Measurements from ENCODE around the gene P4HB.

The P4HB gene

GRCh38 chr17:81878294-81878693 is 18.0 kb upstream of the P4HB start:
- H3K27ac ChIP-seq: no peak overlapping the region
- no peak overlapping the region for H2AFZ ChIP-seq
- no peaks in the 10 kb centered on the region for H3K36me3 ChIP-seq (ENCODE audit: control insufficient read depth, insufficient read depth, low read length)
- no peak overlapping the region for H3K9ac ChIP-seq
- no peaks in the 10 kb centered on the region for H3K4me1 ChIP-seq
- H3K79me2 ChIP-seq: no peaks in the 10 kb centered on the region
- no peak for TF ChIP-seq CTCF (IDR thresholded peaks at IDR 0.05)
- no peaks in the 10 kb centered on the region for H3K27me3 ChIP-seq (ENCODE audit: control insufficient read depth, insufficient read depth, low read length)
- no peak overlapping the region for H3K4me3 ChIP-seq (ENCODE audit: low read depth, low read length)
- no peak overlapping the region for H3K4me2 ChIP-seq (ENCODE audit: low read length)
- no peaks in the 10 kb centered on the region for H3K9me3 ChIP-seq (ENCODE audit: control insufficient read depth, low read length)

- Histone ChIP-seq H2AFZ (no peak overlapping the region), H3K4me1 (peaks cover under 1% of the 10 kb centered on the region), H3K9me3 (ENCODE audit: control insufficient read depth, low read length) (no peaks in the 10 kb centered on the region), H3K27me3 (ENCODE audit: control insufficient read depth, insufficient read depth, low read length) (no peaks in the 10 kb centered on the region), H3K4me2 (ENCODE audit: low read length) (no peak overlapping the region), H3K36me3 (ENCODE audit: control insufficient read depth, insufficient read depth, low read length) (no peaks in the 10 kb centered on the region), H3K79me2 (no peaks in the 10 kb centered on the region), H3K27ac (no peak overlapping the region), H3K9ac (no peak overlapping the region), H3K4me3 (ENCODE audit: low read depth, low read length) (no peak overlapping the region)
- no peak for TF ChIP-seq CTCF (IDR thresholded peaks at IDR 0.05)
Measured at GRCh38 chr17:81877569-81877968, 17.2 kb upstream of the P4HB start.

- H3K4me1 ChIP-seq: peaks cover 12% of the 10 kb centered on the region
- H2AFZ ChIP-seq: peak overlapping the region; percentile 97
- peaks cover 13% of the 10 kb centered on the region for H3K79me2 ChIP-seq
- no peaks in the 10 kb centered on the region for H3K9me3 ChIP-seq (ENCODE audit: control insufficient read depth, low read length)
- peak overlapping the region; percentile 99 for H3K4me2 ChIP-seq (ENCODE audit: low read length)
- TF ChIP-seq CTCF (IDR thresholded peaks at IDR 0.05): peak; percentile 47
- H3K4me3 ChIP-seq (ENCODE audit: low read depth, low read length): peak overlapping the region; percentile 91
- no peaks in the 10 kb centered on the region for H3K27me3 ChIP-seq (ENCODE audit: control insufficient read depth, insufficient read depth, low read length)
- peak overlapping the region; percentile 99 for H3K9ac ChIP-seq
- H3K36me3 ChIP-seq (ENCODE audit: control insufficient read depth, insufficient read depth, low read length): no peaks in the 10 kb centered on the region
- H3K27ac ChIP-seq: peak overlapping the region; percentile 96
Measured at GRCh38 chr17:81871387-81872230, 11.3 kb upstream of the P4HB start.

- peaks cover 16% of the 10 kb centered on the region for H3K4me1 ChIP-seq
Measured at GRCh38 chr17:81870981-81871386, 10.6 kb upstream of the P4HB start, which contains the start of gene ARHGDIA. TSS of gene ARHGDIA (minus strand) at chr17:81871337. CDS start at chr17:81869930, 1,407 bp downstream.

More at GRCh38 chr17:81870981-81871386, 10.6 kb upstream of the P4HB start, which contains the start of gene ARHGDIA:
- no peaks in the 10 kb centered on the region for H3K36me3 ChIP-seq (ENCODE audit: control insufficient read depth, insufficient read depth, low read length)
- H3K9ac ChIP-seq: peak within 1 kb of the TSS; percentile 99
- peak within 1 kb of the TSS; percentile 91 for H3K4me3 ChIP-seq (ENCODE audit: low read depth, low read length)
- no peak for TF ChIP-seq CTCF (IDR thresholded peaks at IDR 0.05)
- peaks cover 18% of the 10 kb centered on the region for H3K79me2 ChIP-seq
- peak within 1 kb of the TSS; percentile 97 for H2AFZ ChIP-seq
- peak within 1 kb of the TSS; percentile 96 for H3K27ac ChIP-seq
- H3K27me3 ChIP-seq (ENCODE audit: control insufficient read depth, insufficient read depth, low read length): no peaks in the 10 kb centered on the region
- H3K9me3 ChIP-seq (ENCODE audit: control insufficient read depth, low read length): no peaks in the 10 kb centered on the region
- H3K4me2 ChIP-seq (ENCODE audit: low read length): peak within 1 kb of the TSS; percentile 99
